ENCODE data around the gene ITGB7. TPM values are rescaled to one million over a fixed set of nuclear protein-coding genes. Genes with fewer than 3 reads are reported as not detected.

ITGB7 gene
- total RNA-seq, 1 experiment from 2014 or later = 0.90 TPM

GRCh38 chr12:53174881-53175491, 32.1 kb downstream of the ITGB7 start (continued):
- TF ChIP-seq FOXK1 (CRISPR knock-in tag; IDR thresholded peaks at IDR 0.05) (peak; percentile 75; the same call in 1 of the 2 replicates), TCF7 (CRISPR knock-in tag; IDR thresholded peaks at IDR 0.05; ENCODE audit: low read depth) (no peak), SP1 (CRISPR knock-in tag; conservative IDR thresholded peaks at IDR 0.05) (0 out of 2 replicates have a peak, but pooled peaks have one; percentile 39)
- TF ChIP-seq, protein P1, sequence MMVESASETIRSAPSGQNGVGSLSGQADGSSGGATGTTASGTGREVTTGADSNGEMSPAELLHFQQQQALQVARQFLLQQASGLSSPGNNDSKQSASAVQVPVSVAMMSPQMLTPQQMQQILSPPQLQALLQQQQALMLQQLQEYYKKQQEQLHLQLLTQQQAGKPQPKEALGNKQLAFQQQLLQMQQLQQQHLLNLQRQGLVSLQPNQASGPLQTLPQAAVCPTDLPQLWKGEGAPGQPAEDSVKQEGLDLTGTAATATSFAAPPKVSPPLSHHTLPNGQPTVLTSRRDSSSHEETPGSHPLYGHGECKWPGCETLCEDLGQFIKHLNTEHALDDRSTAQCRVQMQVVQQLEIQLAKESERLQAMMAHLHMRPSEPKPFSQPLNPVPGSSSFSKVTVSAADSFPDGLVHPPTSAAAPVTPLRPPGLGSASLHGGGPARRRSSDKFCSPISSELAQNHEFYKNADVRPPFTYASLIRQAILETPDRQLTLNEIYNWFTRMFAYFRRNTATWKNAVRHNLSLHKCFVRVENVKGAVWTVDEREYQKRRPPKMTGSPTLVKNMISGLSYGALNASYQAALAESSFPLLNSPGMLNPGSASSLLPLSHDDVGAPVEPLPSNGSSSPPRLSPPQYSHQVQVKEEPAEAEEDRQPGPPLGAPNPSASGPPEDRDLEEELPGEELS (CRISPR knock-in tag; IDR thresholded peaks at IDR 0.05) = peak; percentile 45; the same call in 1 of the 2 replicates

GRCh38 chr12:53173085-53173715, 33.9 kb downstream of the ITGB7 start:
- ATAC-seq = no peak
- no peaks in the 10 kb centered on the region for H3K36me3 Mint-ChIP-seq
- CTCF ChIA-PET = interaction anchor here (0.9 to 4.5 kb wide), 8 partner anchors 8 to 148 kb away, joined by 3 to 62 read pairs (median 9); partner anchors contain the start of genes AAAS, CSAD and MYG1
- H3K4me3 Mint-ChIP-seq = no peak overlapping the region
- POLR2A ChIA-PET = no interaction called here
- H3K27me3 Mint-ChIP-seq (ENCODE audit: low read depth) = peaks cover 94% of the 10 kb centered on the region
- peaks cover 17% of the 10 kb centered on the region for H3K4me1 Mint-ChIP-seq
- no peak for DNase-seq (ENCODE audit: low spot score)
- H3K27ac Mint-ChIP-seq = no peak overlapping the region
- H3K9me3 Mint-ChIP-seq = no peaks in the 10 kb centered on the region
- no peak for TF ChIP-seq ZNF317 (CRISPR knock-in tag; IDR thresholded peaks at IDR 0.05; ENCODE audit: borderline replicate concordance, low read depth)
- no peak for TF ChIP-seq PRRX2 (CRISPR knock-in tag; IDR thresholded peaks at IDR 0.05)
- TF ChIP-seq ZNF423 (CRISPR knock-in tag; IDR thresholded peaks at IDR 0.05) = no peak
- TF ChIP-seq, protein P2, sequence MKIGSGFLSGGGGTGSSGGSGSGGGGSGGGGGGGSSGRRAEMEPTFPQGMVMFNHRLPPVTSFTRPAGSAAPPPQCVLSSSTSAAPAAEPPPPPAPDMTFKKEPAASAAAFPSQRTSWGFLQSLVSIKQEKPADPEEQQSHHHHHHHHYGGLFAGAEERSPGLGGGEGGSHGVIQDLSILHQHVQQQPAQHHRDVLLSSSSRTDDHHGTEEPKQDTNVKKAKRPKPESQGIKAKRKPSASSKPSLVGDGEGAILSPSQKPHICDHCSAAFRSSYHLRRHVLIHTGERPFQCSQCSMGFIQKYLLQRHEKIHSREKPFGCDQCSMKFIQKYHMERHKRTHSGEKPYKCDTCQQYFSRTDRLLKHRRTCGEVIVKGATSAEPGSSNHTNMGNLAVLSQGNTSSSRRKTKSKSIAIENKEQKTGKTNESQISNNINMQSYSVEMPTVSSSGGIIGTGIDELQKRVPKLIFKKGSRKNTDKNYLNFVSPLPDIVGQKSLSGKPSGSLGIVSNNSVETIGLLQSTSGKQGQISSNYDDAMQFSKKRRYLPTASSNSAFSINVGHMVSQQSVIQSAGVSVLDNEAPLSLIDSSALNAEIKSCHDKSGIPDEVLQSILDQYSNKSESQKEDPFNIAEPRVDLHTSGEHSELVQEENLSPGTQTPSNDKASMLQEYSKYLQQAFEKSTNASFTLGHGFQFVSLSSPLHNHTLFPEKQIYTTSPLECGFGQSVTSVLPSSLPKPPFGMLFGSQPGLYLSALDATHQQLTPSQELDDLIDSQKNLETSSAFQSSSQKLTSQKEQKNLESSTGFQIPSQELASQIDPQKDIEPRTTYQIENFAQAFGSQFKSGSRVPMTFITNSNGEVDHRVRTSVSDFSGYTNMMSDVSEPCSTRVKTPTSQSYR (CRISPR knock-in tag; IDR thresholded peaks at IDR 0.05) = no peak
- TF ChIP-seq, protein P3, sequence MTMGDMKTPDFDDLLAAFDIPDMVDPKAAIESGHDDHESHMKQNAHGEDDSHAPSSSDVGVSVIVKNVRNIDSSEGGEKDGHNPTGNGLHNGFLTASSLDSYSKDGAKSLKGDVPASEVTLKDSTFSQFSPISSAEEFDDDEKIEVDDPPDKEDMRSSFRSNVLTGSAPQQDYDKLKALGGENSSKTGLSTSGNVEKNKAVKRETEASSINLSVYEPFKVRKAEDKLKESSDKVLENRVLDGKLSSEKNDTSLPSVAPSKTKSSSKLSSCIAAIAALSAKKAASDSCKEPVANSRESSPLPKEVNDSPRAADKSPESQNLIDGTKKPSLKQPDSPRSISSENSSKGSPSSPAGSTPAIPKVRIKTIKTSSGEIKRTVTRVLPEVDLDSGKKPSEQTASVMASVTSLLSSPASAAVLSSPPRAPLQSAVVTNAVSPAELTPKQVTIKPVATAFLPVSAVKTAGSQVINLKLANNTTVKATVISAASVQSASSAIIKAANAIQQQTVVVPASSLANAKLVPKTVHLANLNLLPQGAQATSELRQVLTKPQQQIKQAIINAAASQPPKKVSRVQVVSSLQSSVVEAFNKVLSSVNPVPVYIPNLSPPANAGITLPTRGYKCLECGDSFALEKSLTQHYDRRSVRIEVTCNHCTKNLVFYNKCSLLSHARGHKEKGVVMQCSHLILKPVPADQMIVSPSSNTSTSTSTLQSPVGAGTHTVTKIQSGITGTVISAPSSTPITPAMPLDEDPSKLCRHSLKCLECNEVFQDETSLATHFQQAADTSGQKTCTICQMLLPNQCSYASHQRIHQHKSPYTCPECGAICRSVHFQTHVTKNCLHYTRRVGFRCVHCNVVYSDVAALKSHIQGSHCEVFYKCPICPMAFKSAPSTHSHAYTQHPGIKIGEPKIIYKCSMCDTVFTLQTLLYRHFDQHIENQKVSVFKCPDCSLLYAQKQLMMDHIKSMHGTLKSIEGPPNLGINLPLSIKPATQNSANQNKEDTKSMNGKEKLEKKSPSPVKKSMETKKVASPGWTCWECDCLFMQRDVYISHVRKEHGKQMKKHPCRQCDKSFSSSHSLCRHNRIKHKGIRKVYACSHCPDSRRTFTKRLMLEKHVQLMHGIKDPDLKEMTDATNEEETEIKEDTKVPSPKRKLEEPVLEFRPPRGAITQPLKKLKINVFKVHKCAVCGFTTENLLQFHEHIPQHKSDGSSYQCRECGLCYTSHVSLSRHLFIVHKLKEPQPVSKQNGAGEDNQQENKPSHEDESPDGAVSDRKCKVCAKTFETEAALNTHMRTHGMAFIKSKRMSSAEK (CRISPR knock-in tag; IDR thresholded peaks at IDR 0.05; ENCODE audit: borderline replicate concordance) = no peak
- no peak for TF ChIP-seq ARID4B (CRISPR knock-in tag; IDR thresholded peaks at IDR 0.05; ENCODE audit: borderline replicate concordance)
- TF ChIP-seq, protein P4, sequence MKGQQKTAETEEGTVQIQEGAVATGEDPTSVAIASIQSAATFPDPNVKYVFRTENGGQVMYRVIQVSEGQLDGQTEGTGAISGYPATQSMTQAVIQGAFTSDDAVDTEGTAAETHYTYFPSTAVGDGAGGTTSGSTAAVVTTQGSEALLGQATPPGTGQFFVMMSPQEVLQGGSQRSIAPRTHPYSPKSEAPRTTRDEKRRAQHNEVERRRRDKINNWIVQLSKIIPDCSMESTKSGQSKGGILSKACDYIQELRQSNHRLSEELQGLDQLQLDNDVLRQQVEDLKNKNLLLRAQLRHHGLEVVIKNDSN (CRISPR knock-in tag; IDR thresholded peaks at IDR 0.05) = no peak
- TF ChIP-seq NFE2L1 (CRISPR knock-in tag; IDR thresholded peaks at IDR 0.05) = no peak
- TF ChIP-seq MXD4 (CRISPR knock-in tag; IDR thresholded peaks at IDR 0.05; ENCODE audit: borderline replicate concordance) = no peak
- TF ChIP-seq IRF1 (CRISPR knock-in tag; IDR thresholded peaks at IDR 0.05) = no peak
- no peak for TF ChIP-seq FOXK1 (CRISPR knock-in tag; IDR thresholded peaks at IDR 0.05)
- TF ChIP-seq PREB (CRISPR knock-in tag; IDR thresholded peaks at IDR 0.05; ENCODE audit: borderline replicate concordance) = no peak
- TF ChIP-seq GABPB1 (CRISPR knock-in tag; IDR thresholded peaks at IDR 0.05) = no peak
- TF ChIP-seq ELF4 (CRISPR knock-in tag; IDR thresholded peaks at IDR 0.05; ENCODE audit: low read depth) = no peak

Measured in WTC11 (cell line).